ENCODE data around the gene ADGRG3.
A peak's percentile ranks its signal among the peaks of the same experiment; 100 is the strongest.

ADGRG3 gene

GRCh38 chr16:57668263-57668571, at the start of gene ADGRG3:
TSS of gene ADGRG3 (plus strand) at chr16:57668306. CDS start at chr16:57668348, 42 bp downstream.
- no peak for DNase-seq
- in situ Hi-C loops (cut with MboI; ENCODE audit: low pct_unique_long_range_greater_than_20kb, low sequenced_read_pairs), result no loop called here

GRCh38 chr16:57619133-57619605, 48.9 kb upstream of the ADGRG3 start:
- in situ Hi-C loops (cut with MboI; ENCODE audit: low pct_unique_long_range_greater_than_20kb, low sequenced_read_pairs), result no loop called here
- no peak for DNase-seq

- no peak for DNase-seq
- in situ Hi-C loops (cut with MboI; ENCODE audit: low pct_unique_long_range_greater_than_20kb, low sequenced_read_pairs), result no loop called here
Measured at GRCh38 chr16:57619606-57620334, 48.3 kb upstream of the ADGRG3 start.

- in situ Hi-C loops (cut with MboI; ENCODE audit: low pct_unique_long_range_greater_than_20kb, low sequenced_read_pairs), result no loop called here
- DNase-seq, result no peak
Measured at GRCh38 chr16:57620335-57621231, 47.5 kb upstream of the ADGRG3 start.

GRCh38 chr16:57621521-57622271, 46.4 kb upstream of the ADGRG3 start:
- no peak for DNase-seq
- in situ Hi-C loops (cut with MboI; ENCODE audit: low pct_unique_long_range_greater_than_20kb, low sequenced_read_pairs), result no loop called here

GRCh38 chr16:57622361-57623250, 45.5 kb upstream of the ADGRG3 start:
- in situ Hi-C loops (cut with MboI; ENCODE audit: low pct_unique_long_range_greater_than_20kb, low sequenced_read_pairs), result no loop called here
- DNase-seq, result no peak

- in situ Hi-C loops (cut with MboI; ENCODE audit: low pct_unique_long_range_greater_than_20kb, low sequenced_read_pairs), result no loop called here
- no peak for DNase-seq
Measured at GRCh38 chr16:57623251-57624043, 44.7 kb upstream of the ADGRG3 start.

GRCh38 chr16:57624044-57624688, 43.9 kb upstream of the ADGRG3 start:
- in situ Hi-C loops (cut with MboI; ENCODE audit: low pct_unique_long_range_greater_than_20kb, low sequenced_read_pairs), result no loop called here
- no peak for DNase-seq

GRCh38 chr16:57624806-57625500, 43.2 kb upstream of the ADGRG3 start:
- no peak for DNase-seq
- in situ Hi-C loops (cut with MboI; ENCODE audit: low pct_unique_long_range_greater_than_20kb, low sequenced_read_pairs), result no loop called here

GRCh38 chr16:57626420-57627170, 41.5 kb upstream of the ADGRG3 start:
- in situ Hi-C loops (cut with MboI; ENCODE audit: low pct_unique_long_range_greater_than_20kb, low sequenced_read_pairs), result no loop called here
- DNase-seq, result no peak

- in situ Hi-C loops (cut with MboI; ENCODE audit: low pct_unique_long_range_greater_than_20kb, low sequenced_read_pairs), result no loop called here
- no peak for DNase-seq
Measured at GRCh38 chr16:57627184-57627871, 40.8 kb upstream of the ADGRG3 start.

GRCh38 chr16:57628008-57628781, 39.9 kb upstream of the ADGRG3 start, which contains the start of gene ADGRG1:
TSS of gene ADGRG1 (plus strand) at chr16:57628630. CDS start at chr16:57650288, 21,658 bp downstream.
- in situ Hi-C loops (cut with MboI; ENCODE audit: low pct_unique_long_range_greater_than_20kb, low sequenced_read_pairs), result no loop called here
- peak; percentile 88 for DNase-seq

- in situ Hi-C loops (cut with MboI; ENCODE audit: low pct_unique_long_range_greater_than_20kb, low sequenced_read_pairs), result no loop called here
- DNase-seq, result no peak
Measured at GRCh38 chr16:57628783-57629293, 39.3 kb upstream of the ADGRG3 start.

- no peak for DNase-seq
- in situ Hi-C loops (cut with MboI; ENCODE audit: low pct_unique_long_range_greater_than_20kb, low sequenced_read_pairs), result no loop called here
Measured at GRCh38 chr16:57629516-57630406, 38.3 kb upstream of the ADGRG3 start.
